Measurements from ENCODE around the gene GBE1. TPM values are rescaled to one million over a fixed set of nuclear protein-coding genes. Genes with fewer than 3 reads are reported as not detected.

GBE1 gene
- total RNA-seq, 4 donors from 2014 or later = 15.8 to 28.6 (median 20.5) TPM

GRCh38 chr3:81485444-81485865, 276.0 kb downstream of the GBE1 start:
- H3K27ac ChIP-seq = no peak overlapping the region
- H3K4me3 ChIP-seq = no peak overlapping the region
- DNase-seq (ENCODE audit: low spot score in 2 of 2) = no peak
- no peaks in the 10 kb centered on the region for H3K9me3 ChIP-seq
- TF ChIP-seq, protein P1, sequence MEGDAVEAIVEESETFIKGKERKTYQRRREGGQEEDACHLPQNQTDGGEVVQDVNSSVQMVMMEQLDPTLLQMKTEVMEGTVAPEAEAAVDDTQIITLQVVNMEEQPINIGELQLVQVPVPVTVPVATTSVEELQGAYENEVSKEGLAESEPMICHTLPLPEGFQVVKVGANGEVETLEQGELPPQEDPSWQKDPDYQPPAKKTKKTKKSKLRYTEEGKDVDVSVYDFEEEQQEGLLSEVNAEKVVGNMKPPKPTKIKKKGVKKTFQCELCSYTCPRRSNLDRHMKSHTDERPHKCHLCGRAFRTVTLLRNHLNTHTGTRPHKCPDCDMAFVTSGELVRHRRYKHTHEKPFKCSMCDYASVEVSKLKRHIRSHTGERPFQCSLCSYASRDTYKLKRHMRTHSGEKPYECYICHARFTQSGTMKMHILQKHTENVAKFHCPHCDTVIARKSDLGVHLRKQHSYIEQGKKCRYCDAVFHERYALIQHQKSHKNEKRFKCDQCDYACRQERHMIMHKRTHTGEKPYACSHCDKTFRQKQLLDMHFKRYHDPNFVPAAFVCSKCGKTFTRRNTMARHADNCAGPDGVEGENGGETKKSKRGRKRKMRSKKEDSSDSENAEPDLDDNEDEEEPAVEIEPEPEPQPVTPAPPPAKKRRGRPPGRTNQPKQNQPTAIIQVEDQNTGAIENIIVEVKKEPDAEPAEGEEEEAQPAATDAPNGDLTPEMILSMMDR (IDR thresholded peaks at IDR 0.05) = no peak
- TF ChIP-seq POLR2AphosphoS5 (IDR thresholded peaks at IDR 0.05) = no peak
- TF ChIP-seq POLR2A (IDR thresholded peaks at IDR 0.05) = no peak
- no peak for TF ChIP-seq EP300 (IDR thresholded peaks at IDR 0.05)
- no peaks in the 10 kb centered on the region for H3K36me3 ChIP-seq
- peaks cover 4% of the 10 kb centered on the region for H3K4me1 ChIP-seq
- WGBS = 11% methylated on average over 5 of the region's 5 CpGs
- no peaks in the 10 kb centered on the region for H3K27me3 ChIP-seq

GRCh38 chr3:81484520-81484919, 276.9 kb downstream of the GBE1 start:
- Histone ChIP-seq H3K4me1 (peaks cover 4% of the 10 kb centered on the region), H3K36me3 (no peaks in the 10 kb centered on the region), H3K27me3 (no peaks in the 10 kb centered on the region), H3K27ac (no peak overlapping the region), H3K4me3 (no peak overlapping the region), H3K9me3 (no peaks in the 10 kb centered on the region)
- 80% methylated on average over 5 of the region's 5 CpGs for WGBS
- TF ChIP-seq EP300 (IDR thresholded peaks at IDR 0.05) (no peak), POLR2AphosphoS5 (IDR thresholded peaks at IDR 0.05) (no peak), POLR2A (IDR thresholded peaks at IDR 0.05) (no peak)
- TF ChIP-seq, protein P1 (IDR thresholded peaks at IDR 0.05) = no peak
- DNase-seq (ENCODE audit: low spot score in 2 of 2) = no peak

GRCh38 chr3:81483046-81483445, 278.4 kb downstream of the GBE1 start:
- no peak for DNase-seq (ENCODE audit: low spot score in 2 of 2)
- 76% methylated on average over 3 of the region's 3 CpGs for WGBS
- H3K27ac ChIP-seq = no peak overlapping the region
- H3K4me1 ChIP-seq = peaks cover 4% of the 10 kb centered on the region
- no peaks in the 10 kb centered on the region for H3K36me3 ChIP-seq
- H3K9me3 ChIP-seq = no peaks in the 10 kb centered on the region
- TF ChIP-seq POLR2AphosphoS5 (IDR thresholded peaks at IDR 0.05) (no peak), EP300 (IDR thresholded peaks at IDR 0.05) (no peak), POLR2A (IDR thresholded peaks at IDR 0.05) (no peak)
- TF ChIP-seq, protein P1 (IDR thresholded peaks at IDR 0.05) = no peak
- H3K27me3 ChIP-seq = no peaks in the 10 kb centered on the region
- H3K4me3 ChIP-seq = no peak overlapping the region

- no peaks in the 10 kb centered on the region for H3K36me3 ChIP-seq
- no peaks in the 10 kb centered on the region for H3K9me3 ChIP-seq
- TF ChIP-seq EP300 (IDR thresholded peaks at IDR 0.05) = no peak
- TF ChIP-seq, protein P1 (IDR thresholded peaks at IDR 0.05) = no peak
- no peak for TF ChIP-seq POLR2A (IDR thresholded peaks at IDR 0.05)
- no peak for TF ChIP-seq POLR2AphosphoS5 (IDR thresholded peaks at IDR 0.05)
- WGBS = 87% methylated on average over 2 of the region's 2 CpGs
- no peak overlapping the region for H3K27ac ChIP-seq
- H3K27me3 ChIP-seq = no peaks in the 10 kb centered on the region
- H3K4me1 ChIP-seq = no peaks in the 10 kb centered on the region
- no peak for DNase-seq (ENCODE audit: low spot score in 2 of 2)
- H3K4me3 ChIP-seq = no peak overlapping the region
Observed at GRCh38 chr3:81477740-81478139, 283.7 kb downstream of the GBE1 start.

DNA sequence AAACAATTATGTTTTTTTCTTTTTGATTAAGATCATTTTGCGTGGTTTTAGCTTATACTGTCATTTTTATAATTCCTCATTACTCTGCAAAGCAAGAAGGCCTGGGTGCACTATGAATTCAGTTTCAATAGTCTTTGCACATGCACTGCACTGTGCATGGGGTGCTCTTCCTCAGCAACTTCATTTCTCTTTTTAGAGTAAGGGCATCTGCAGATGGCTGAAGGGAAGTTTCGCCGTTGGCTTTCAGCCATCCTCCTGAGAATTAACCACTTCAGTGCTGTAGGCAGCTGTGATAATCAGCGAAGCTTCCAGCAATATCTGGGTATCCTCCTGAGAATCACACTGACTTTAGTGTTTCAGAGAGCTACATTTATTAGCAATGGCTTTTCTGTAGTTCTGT, 284.8 kb downstream of the GBE1 start:
- 32% methylated on average over 4 of the region's 4 CpGs for WGBS
- no peak for DNase-seq (ENCODE audit: low spot score in 2 of 2)
- no peak overlapping the region for H3K27ac ChIP-seq

More for the DNA sequence above, 284.8 kb downstream of the GBE1 start:
- no peaks in the 10 kb centered on the region for H3K9me3 ChIP-seq
- H3K27me3 ChIP-seq = no peaks in the 10 kb centered on the region
- no peaks in the 10 kb centered on the region for H3K4me1 ChIP-seq
- no peak for TF ChIP-seq EP300 (IDR thresholded peaks at IDR 0.05)
- no peak for TF ChIP-seq POLR2A (IDR thresholded peaks at IDR 0.05)
- TF ChIP-seq, protein P1 (IDR thresholded peaks at IDR 0.05) = no peak
- TF ChIP-seq POLR2AphosphoS5 (IDR thresholded peaks at IDR 0.05) = no peak
- no peaks in the 10 kb centered on the region for H3K36me3 ChIP-seq
- H3K4me3 ChIP-seq = no peak overlapping the region

Data from suprapubic skin (tissue), 4 donors.